GM18520 (cell line): ENCODE results near the gene EHBP1L1.
"Not testable (repeated sequence)": the region's sequence is repeated elsewhere in the genome, so short reads cannot be mapped to it uniquely, and the experiment has no call there.

Source experiments
- ATAC-seq: cut with Tn5 transposase; IDR thresholded peaks from one replicate; pipeline ENCODE4 v1.9.1; 2021; ENCODE audit not compliant: unreplicated experiment

Gene EHBP1L1

DNA sequence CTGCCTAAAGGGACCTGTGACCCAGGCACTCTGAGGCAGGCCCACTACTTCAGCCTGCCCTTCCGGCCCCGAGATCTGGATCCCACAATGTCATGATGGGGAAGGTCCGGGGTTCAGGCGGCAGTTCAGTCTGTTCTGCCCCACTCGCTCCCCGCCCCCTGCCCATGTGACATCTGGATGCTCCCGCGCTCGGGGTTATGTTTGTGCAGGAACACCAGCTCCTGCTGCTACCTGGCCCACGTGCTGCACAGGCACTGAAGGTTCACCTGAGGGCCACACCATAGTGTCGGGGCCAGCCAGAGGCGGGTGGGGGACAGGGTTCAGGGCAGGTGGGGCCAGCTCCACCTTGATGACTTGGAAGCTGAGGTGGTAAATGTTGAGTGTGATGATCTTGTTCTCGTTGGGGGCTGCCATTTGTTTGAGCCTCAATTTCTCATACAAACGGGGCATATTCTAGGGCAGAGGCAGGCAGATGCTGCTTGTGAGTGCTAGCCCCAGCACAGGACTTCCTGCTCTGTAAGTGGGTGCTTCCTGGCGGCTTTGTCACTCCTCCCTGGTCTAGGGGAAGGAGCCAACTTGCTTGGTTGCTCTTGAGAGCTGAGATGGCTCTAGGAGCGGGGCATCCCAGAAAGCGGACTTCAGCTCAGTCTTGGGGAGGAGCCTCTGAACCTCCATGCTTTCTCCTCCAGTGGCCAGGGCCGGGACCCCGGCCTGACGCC lies 57.7 kb downstream of the EHBP1L1 start:
- ATAC-seq: no peak

DNA sequence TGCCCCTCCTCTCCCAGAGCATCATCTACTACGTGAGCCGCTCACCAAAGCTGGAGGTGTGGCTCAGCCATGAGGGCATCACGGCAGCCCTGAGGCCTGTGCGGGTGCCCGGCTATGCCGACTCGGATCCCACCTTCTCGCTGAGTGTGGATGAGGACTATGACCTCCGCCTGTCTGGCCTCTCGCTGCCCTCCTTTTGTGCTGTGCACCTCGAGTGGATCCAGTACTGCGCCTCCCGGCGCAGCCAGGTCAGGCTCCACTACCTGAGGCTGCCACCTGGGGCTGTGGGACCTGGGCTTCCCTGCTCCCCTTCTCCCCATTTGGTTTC lies 58.2 kb downstream of the EHBP1L1 start:
- no peak for ATAC-seq

DNA sequence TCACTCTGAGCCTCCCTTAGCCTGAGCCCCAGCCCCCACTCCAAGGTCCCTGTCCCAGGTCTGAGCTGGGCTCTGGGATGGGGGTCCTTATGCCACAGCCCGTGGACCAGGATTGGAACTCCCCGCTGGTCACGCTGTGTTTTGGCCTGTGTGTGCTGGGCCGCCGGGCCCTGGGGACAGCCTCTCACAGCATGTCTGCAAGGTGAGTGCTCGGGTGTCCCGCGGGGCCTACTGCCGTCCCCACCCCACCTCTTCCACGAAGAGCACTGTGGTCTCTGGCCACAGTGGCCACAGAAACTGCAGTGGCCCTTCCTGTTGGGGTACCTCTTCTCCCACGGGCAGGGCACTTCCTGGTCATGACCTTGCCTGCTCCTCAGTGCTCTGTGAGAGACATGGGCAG lies 58.6 kb downstream of the EHBP1L1 start:
- no peak for ATAC-seq

DNA sequence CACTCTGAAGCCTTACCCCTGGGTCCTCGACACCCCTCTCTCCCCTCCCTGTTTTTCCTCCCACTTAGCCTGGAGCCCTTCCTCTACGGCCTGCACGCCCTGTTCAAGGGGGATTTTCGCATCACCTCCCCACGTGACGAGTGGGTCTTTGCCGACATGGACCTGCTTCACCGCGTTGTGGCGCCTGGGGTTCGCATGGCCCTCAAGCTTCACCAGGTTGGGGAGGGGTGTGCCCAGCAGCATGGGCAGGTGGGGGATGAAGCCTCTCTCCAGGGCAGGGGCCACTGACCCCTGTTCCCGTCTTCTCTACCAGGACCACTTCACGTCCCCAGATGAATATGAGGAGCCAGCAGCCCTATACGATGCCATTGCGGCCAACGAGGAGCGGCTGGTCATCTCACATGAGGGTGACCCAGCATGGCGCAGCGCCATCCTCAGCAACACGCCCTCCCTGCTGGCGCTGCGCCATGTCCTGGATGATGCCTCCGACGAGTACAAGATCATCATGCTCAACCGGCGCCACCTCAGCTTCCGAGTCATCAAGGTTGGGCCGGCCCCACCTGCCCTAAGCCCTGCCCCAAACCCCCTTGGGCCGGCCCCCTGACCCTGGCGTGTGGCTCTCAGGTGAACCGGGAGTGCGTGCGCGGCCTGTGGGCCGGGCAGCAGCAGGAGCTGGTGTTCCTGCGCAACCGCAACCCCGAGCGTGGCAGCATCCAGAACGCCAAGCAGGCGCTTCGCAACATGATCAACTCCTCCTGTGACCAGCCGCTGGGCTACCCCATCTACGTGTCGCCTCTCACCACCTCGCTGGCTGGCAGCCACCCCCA lies 59.3 kb downstream of the EHBP1L1 start:
- no peak for ATAC-seq

DNA sequence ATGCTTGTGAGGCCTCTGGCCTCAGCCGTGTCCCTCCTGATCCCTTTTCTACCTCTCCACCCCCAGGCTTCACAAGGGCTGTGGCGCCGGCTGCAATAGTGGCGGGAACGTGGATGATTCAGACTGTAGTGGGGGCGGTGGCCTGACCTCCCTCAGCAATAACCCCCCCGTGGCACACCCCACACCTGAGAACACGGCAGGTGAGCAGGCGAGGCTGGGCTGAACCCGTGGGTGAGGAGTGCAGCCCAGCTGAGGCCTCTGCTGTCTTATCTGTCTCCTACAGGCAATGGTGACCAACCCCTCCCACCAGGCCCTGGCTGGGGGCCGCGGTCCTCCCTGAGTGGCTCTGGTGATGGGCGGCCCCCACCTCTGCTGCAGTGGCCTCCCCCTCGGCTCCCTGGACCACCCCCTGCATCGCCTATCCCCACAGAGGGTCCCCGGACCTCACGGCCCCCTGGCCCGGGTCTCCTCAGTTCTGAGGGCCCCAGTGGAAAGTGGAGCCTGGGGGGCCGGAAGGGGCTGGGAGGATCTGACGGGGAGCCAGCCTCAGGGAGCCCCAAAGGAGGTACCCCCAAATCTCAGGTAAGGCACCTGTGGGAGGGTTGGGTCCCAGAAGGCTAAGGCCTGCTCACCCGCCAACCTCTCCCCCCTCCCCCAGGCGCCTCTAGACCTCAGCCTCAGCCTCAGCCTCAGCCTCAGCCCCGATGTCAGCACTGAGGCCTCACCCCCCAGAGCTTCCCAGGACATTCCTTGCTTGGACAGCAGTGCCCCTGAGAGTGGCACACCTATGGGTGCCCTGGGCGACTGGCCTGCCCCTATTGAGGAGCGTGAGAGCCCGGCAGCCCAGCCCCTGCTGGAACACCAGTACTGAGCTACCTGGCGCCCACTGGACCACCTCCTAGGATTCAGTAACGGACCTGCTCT lies 60.5 kb downstream of the EHBP1L1 start:
- ATAC-seq: no peak

DNA sequence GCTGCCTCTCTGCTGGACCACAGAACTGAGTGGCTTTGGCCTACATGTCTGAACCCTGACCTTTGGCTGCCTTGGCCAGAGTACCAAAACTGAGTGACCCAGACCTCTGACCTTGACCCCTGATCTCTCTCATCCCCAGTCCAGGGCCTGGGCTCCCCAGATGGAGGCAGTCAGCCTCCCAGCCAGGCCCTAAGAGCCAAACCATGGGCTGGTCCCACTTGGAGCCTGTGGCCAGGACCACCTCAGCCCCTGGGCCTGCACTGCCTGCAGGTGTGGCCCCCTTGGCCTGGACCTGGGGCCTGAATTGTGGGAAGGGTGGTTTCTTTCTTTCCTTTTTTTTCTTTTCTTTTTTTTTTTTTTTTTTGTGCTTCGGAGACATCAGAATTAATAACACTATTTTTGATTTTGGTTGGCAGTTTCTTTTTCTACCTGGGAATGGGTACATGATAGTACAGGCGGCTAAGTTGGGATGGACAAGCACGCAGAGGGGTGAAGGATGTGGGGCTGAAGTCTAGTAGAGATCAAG lies 61.2 kb downstream of the EHBP1L1 start:
- no peak for ATAC-seq

DNA sequence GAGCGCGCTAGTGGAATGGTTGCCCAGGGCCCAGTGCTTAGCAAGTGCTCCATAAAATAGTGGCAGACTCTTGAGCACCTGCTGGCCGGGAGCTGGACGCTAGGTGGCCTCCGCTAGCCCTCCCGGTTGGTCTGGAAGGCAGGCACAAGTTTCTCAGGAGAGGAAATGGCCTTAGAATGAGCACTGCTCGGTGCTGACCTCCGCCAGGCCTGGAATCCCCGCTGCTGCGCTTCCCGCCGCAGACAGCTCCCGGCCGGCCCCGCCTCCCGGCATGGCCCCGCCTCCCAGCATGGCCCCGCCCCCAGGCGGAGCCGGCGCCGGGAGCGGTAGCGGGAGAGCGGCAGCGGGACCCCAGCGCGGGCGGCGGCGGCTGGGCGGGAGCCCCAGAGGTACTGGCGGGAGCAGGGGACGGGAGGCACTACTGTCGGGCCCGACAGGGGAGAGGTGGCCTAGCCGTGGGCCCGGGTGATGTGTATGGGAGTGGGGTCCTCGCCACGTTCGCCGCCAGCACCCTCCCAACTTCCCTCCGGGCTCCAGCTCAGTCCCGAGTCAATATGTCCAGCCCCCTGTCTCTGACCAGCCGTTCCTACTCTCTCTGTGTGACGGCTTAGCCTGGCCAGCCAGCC lies 62.1 kb downstream of the EHBP1L1 start, which contains the start of gene SIPA1:
Gene SIPA1, plus strand, starts transcription at position 308 of the 626 bp plus-strand sequence. CDS start 2,821 bp downstream, outside the sequence.
- ATAC-seq: peak; percentile 29

DNA sequence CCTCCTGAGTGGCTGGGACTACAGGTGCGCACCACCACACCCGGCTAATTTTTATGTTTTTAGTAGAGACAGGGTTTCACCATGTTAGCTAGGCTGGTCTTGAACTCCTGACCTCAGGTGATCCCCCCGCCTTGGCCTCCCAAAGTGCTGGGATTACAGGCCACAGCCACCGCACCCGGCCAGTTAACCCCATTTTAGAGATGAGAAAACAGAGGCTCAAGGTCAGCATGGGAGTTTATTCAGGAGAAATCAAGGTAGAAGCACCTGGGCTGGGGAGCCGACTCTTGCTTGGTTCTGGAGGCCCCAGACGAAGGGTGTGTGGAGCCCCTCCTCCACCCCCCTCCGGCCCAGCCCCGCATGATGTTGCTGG lies 63.4 kb downstream of the EHBP1L1 start:
- ATAC-seq: not testable (repeated sequence)

DNA sequence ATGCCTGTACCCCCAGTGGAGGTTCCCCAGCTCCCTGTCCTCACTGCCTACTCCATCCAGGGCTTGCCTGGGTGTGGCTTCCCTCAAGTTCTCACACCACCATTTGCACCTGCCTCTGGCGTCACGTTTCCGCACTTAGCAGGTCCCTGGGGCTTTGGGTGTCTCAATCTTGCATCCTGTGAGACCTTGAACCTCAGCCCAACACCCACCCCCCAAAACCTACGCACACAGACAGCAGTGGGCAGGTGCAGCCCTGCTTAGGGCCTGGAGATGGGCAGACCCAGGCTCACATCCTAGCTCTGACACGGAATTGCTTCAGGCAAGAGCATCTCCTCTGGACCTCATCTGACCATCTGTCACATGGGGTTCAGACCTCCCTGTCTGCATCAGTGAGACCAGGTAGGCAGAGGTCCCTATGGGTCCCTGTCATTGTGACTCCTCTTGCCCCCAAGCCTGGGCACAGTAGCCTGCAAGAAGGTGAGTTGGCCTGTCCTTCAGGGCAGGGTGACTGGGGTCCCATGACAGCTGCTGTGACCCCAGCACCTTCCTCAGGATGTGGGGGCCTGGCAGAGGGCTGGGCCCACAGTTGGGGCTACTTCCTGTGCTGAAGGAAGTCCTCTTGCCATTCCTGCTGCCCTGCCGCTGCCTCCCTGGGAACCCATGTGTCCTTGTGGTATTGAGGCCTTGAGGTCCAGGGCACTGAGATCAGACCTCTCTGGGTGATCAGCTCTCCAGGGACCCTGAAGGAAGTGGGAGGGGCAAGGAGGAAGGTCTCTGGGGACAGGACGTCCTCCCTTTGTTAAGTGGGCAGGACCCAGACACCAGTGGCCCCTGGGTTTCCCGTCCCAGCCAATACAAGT lies 64.0 kb downstream of the EHBP1L1 start:
- peak; percentile 35 for ATAC-seq

DNA sequence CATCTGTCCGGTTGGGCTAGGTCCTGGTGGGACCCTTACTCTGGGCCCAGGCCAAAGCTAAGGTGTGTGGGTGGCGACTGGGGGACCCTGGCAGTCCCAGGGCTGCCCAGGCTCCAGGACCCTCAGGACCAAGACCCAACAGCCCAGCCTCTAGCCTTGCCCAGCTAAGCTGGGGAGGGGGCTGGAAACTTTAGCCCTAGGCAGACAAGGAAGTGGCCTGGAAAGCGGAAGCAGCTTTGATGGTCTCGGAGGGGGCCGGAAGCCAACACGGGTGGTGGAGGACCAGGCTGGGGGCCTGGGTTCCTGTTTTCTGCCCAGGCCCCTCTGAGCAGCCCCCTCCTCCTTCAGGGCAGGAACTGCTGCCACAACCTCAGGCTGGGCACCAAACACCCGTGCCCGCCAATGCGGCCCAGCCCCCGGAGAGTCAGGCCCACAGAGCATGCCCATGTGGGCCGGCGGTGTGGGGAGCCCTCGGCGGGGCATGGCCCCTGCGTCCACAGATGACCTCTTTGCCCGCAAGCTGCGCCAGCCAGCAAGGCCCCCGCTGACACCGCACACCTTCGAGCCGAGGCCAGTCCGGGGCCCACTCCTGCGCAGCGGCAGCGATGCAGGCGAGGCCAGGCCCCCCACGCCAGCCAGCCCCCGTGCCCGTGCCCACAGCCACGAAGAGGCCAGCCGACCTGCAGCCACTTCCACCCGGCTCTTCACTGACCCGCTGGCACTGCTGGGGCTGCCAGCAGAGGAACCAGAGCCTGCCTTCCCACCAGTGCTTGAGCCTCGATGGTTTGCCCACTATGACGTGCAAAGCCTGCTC lies 64.8 kb downstream of the EHBP1L1 start:
- no peak for ATAC-seq

DNA sequence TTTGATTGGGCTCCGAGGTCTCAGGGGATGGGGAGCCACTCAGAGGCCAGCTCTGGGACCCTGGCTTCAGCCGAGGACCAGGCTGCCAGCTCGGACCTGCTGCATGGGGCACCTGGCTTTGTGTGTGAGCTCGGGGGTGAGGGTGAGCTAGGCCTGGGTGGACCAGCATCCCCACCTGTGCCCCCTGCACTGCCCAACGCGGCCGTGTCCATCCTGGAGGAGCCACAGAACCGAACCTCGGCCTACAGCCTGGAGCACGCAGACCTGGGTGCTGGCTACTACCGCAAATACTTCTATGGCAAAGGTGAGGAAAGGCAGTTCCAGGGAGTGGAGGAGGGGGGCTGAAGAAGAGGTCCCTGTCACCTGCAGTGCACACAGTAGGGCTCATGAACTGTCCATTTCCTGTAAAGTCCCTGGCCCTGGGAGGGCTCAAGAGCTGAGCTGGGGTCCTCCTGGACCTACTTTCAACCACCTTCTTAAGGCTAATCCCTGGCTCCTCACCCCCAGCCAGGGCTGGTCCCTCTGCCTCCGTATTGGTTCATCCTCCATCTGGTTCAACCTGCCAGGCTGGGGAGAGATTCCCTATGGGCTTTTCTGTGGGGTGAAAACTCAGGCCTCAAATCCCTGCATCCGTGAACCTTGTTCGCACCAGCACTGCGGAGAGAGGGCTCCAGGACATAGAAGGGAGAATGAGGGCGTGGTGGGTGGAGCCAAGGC lies 65.6 kb downstream of the EHBP1L1 start:
- ATAC-seq: no peak
